GM12872 (cell line): Measurements from ENCODE around the gene BCKDHB.

Experiments
- CTCF ChIP-seq: IDR thresholded peaks from 3 replicates; pipeline ENCODE4 v1.5.1; 2011; ENCODE audit warnings: low read depth, mild to moderate bottlenecking, low read length, moderate library complexity; ENCODE audit not compliant: insufficient read depth

Gene BCKDHB

GRCh38 chr6:80363501-80364122, 257.1 kb downstream of the BCKDHB start:
- TF ChIP-seq CTCF = no peak

GRCh38 chr6:80364149-80364548, 257.7 kb downstream of the BCKDHB start:
- no peak for TF ChIP-seq CTCF

- no peak for TF ChIP-seq CTCF
These were observed 259.6 kb downstream of the BCKDHB start for GRCh38 chr6:80366051-80366450.

GRCh38 chr6:80366714-80367113, 260.2 kb downstream of the BCKDHB start:
- no peak for TF ChIP-seq CTCF

GRCh38 chr6:80376411-80376810, 269.9 kb downstream of the BCKDHB start:
- no peak for TF ChIP-seq CTCF

- no peak for TF ChIP-seq CTCF
These were observed 274.1 kb downstream of the BCKDHB start for GRCh38 chr6:80380566-80380965.

GRCh38 chr6:80382811-80383210, 276.3 kb downstream of the BCKDHB start:
- no peak for TF ChIP-seq CTCF
